Endothelial cell of umbilical vein (primary cell): ENCODE measurements around the gene DLST. TPM values are rescaled to one million over a fixed set of nuclear protein-coding genes. Genes with fewer than 3 reads are reported as not detected.

Experiments used
- BruUV-seq: library from RNA; stranded (reverse); fragments of 400-500 nt; replicated peaks from 2 replicates; lab custom pipeline; 2021; lab: Mats Ljungman, UMichigan
- CTCF ChIA-PET: fragments of 300-600, 350-600 bp; sonication (Branson Sonifier 250); formaldehyde crosslinking; loops from one replicate; lab custom pipeline; 2021; ENCODE audit warnings: antibody characterized with exemption, inconsistent platforms; lab: Charles Lee
- POLR2A ChIA-PET: fragments of 300-600, 350-600 bp; sonication (Branson Sonifier 250); formaldehyde crosslinking; loops from one replicate; lab custom pipeline; 2021; ENCODE audit warnings: antibody characterized with exemption, inconsistent platforms; lab: Charles Lee
- DNase-seq: peaks from one replicate; pipeline ENCODE4 v3.0.0-alpha.2; 2011; ENCODE audit warnings: low read depth, low spot score
- FAIRE-seq: peaks from 2 replicates; lab custom pipeline; 2011; peaks lifted over from hg19 to GRCh38; lab: Jason Lieb, UNC
- H2AFZ ChIP-seq: 2 replicates; pipeline ENCODE4 v1.6.0; 2012; ENCODE audit warnings: low read depth, low read length, control low read depth, inconsistent platforms
- H3K27ac ChIP-seq: 2 replicates; pipeline ENCODE4 v1.5.1; 2011; ENCODE audit warnings: low read depth, mild to moderate bottlenecking, control low read depth, low read length, moderate library complexity; ENCODE audit not compliant: insufficient read depth
- H3K27me3 ChIP-seq, 2 experiments: 2 replicates each; pipeline versions ENCODE4 v1.6.0 to v1.6.1; 2011; ENCODE audit warnings: low read length in 2 of 2, mixed read lengths in 1 of 2; ENCODE audit not compliant: control insufficient read depth in 2 of 2, insufficient read depth in 2 of 2
- H3K36me3 ChIP-seq, 2 experiments: 2 replicates in 1 of 2; 3 replicates in 1 of 2; pipeline ENCODE4 v1.5.1; 2011; ENCODE audit warnings: low read length in 2 of 2, mild to moderate bottlenecking in 1 of 2, moderate library complexity in 1 of 2; ENCODE audit not compliant: control insufficient read depth in 2 of 2, insufficient read depth in 2 of 2; ENCODE audit errors: extremely low read depth in 1 of 2
- H3K4me1 ChIP-seq: 3 replicates; pipeline ENCODE4 v1.5.1; 2011; ENCODE audit warnings: mild to moderate bottlenecking, low read length; ENCODE audit not compliant: control insufficient read depth, insufficient read depth; ENCODE audit errors: extremely low read depth
- H3K4me2 ChIP-seq: 2 replicates; pipeline ENCODE4 v1.6.1; 2011; ENCODE audit warnings: low read length, control low read depth, mixed read lengths; ENCODE audit not compliant: insufficient read depth
- H3K4me3 ChIP-seq, 3 experiments: fragments of 200-600 bp in 1 of 3; sonication (generic), shearing (Covaris generic) in 1 of 3; replicated peaks in 1 of 3; 2 replicates each; pipeline ENCODE4 v1.5.1; 2011 to 2016; ENCODE audit warnings: control low read depth in 3 of 3, low read length in 3 of 3, mild to moderate bottlenecking in 2 of 3, inconsistent platforms in 1 of 3, low read depth in 1 of 3, moderate library complexity in 1 of 3; ENCODE audit not compliant: insufficient read depth in 1 of 3
- H3K79me2 ChIP-seq: 2 replicates; pipeline ENCODE4 v1.6.0; 2012; ENCODE audit warnings: low read length, inconsistent platforms; ENCODE audit not compliant: control insufficient read depth, insufficient read depth
- H3K9ac ChIP-seq: replicated peaks from 2 replicates; pipeline ENCODE3; 2011; ENCODE audit warnings: low read length, control low read depth; ENCODE audit not compliant: insufficient read depth; ENCODE audit errors: extremely low read depth
- H3K9me1 ChIP-seq: replicated peaks from 3 replicates; pipeline ENCODE4 v1.6.0; 2011; ENCODE audit warnings: mild to moderate bottlenecking, low read length; ENCODE audit not compliant: control insufficient read depth, insufficient read depth; ENCODE audit errors: extremely low read depth
- H3K9me3 ChIP-seq: replicated peaks from 2 replicates; pipeline ENCODE4 v1.5.1; 2012; ENCODE audit warnings: low read length, inconsistent platforms; ENCODE audit not compliant: control insufficient read depth, insufficient read depth
- H4K20me1 ChIP-seq: replicated peaks from 2 replicates; pipeline ENCODE3; 2011; ENCODE audit warnings: mild to moderate bottlenecking, low read length; ENCODE audit not compliant: control insufficient read depth, insufficient read depth; ENCODE audit errors: extremely low read depth
- EZH2 ChIP-seq: IDR thresholded peaks from 2 replicates; pipeline ENCODE4 v1.6.1; 2012; ENCODE audit warnings: borderline replicate concordance, low read depth, mild to moderate bottlenecking, moderate library complexity, low read length, inconsistent platforms; ENCODE audit not compliant: severe bottlenecking
- FOS ChIP-seq: IDR thresholded peaks from 2 replicates; pipeline ENCODE4 v1.6.1; 2011; ENCODE audit warnings: mild to moderate bottlenecking, low read length, moderate library complexity, borderline replicate concordance; ENCODE audit not compliant: insufficient read depth
- GATA2 ChIP-seq: IDR thresholded peaks from 2 replicates; pipeline ENCODE4 v1.7.0; 2011; ENCODE audit warnings: low read depth, mild to moderate bottlenecking, moderate library complexity, mixed read lengths, low read length; ENCODE audit not compliant: insufficient read length, insufficient read depth
- JUN ChIP-seq: IDR thresholded peaks from 2 replicates; pipeline ENCODE4 v1.6.1; 2011; ENCODE audit warnings: borderline replicate concordance, low read depth; ENCODE audit not compliant: insufficient read length, insufficient read depth
- MYC ChIP-seq: IDR thresholded peaks from one replicate; pipeline ENCODE4 v1.6.1; 2011; ENCODE audit warnings: mild to moderate bottlenecking, low read depth, low read length
- POLR2AphosphoS5 ChIP-seq: IDR thresholded peaks from 2 replicates; pipeline ENCODE4 v1.6.1; 2012; ENCODE audit warnings: low read depth, mild to moderate bottlenecking, control low read depth, low read length, moderate library complexity; ENCODE audit not compliant: insufficient read depth
- dilution Hi-C: fragments of 300-500 bp; cut with MboI; formaldehyde crosslinking; loops from one replicate; pipeline ENCODE4 v1.15.0; 2019; ENCODE audit warnings: low sequenced_read_pairs; ENCODE audit not compliant: extremely low pct_ligation_motif_present
- intact Hi-C: fragments of 100-400 bp; cut with micrococcal nuclease; formaldehyde crosslinking; loops from one replicate; pipeline ENCODE4 v1.10.0; 2022
- polyA plus RNA-seq, 4 experiments: library from polyadenylated mRNA; depleted of rRNA in 3 of 4; stranded (reverse) in 3 of 4; unstranded in 1 of 4; fragments of >200 nt; gene quantifications; 2 replicates each; pipeline versions ENCODE4 v1.2.1 to v1.2.3, GENCODE V29; 2011 to 2012; ENCODE audit warnings: missing spikeins in 1 of 4
- total RNA-seq: library from RNA; stranded (reverse); gene quantifications from 2 replicates; pipeline ENCODE4 v1.2.3, GENCODE V29; 2021
- TF ChIP-seq, protein P1 (sequence below): IDR thresholded peaks from 2 replicates; pipeline ENCODE4 v1.6.1; 2011; ENCODE audit not compliant: insufficient read depth, insufficient read length
- TF ChIP-seq, protein P2 (sequence below), 2 donors: IDR thresholded peaks; 1 replicate in 1 of 2; 2 replicates in 1 of 2; pipeline ENCODE4 v1.5.1; 2011; ENCODE audit warnings: low read length in 2 of 2, mild to moderate bottlenecking in 2 of 2, moderate library complexity in 2 of 2, control low read depth in 1 of 2, inconsistent platforms in 1 of 2, low read depth in 1 of 2; ENCODE audit not compliant: insufficient read depth in 1 of 2; ENCODE audit errors: extremely low read depth in 1 of 2

Gene DLST
- total and polyA plus RNA-seq, 2 donors (not counting 3 experiments of a cell fraction or from before 2014, with no cell fraction given), result 98.4 to 110 TPM

DNA sequence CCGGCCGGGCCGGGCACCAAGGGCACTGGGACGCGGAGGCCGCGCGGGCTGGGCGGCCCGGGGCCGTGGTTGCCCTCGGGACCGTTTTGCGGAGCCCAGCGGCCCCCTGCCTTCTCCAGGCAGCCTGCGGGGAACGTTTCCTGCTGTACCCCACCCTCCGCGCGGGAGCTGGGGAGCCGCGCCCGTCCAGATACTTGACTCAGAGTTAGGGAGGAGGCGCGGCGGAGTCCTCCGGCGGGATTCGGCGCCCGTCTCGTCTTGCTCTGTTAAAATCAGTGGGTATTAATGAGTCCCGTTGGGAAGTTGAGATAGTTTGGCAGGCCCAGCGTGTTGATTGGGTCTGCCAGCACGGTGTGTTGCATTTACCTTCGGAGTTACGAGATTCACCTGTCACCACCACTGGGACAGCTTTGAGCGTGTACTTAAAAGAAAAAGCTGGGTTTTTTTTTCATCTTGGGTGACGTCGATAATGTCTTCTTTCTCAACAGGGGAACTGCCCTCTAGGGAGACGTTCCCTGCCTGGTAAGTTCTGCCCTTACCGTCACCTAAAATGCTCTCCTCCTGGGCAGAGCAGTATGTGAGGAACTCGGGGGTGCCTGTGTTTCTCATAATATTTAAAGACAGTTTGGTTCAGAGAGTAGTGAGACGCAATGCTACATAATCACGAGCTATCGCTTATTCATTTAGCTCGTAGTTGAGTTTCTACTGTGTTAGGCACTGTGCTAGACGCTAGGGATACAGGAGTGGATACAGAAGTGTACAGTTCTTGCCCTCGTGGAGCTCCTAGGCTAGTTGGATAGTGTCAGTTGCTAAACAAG lies 596 bp downstream of the DLST start:
- TF ChIP-seq POLR2AphosphoS5 (no peak), EZH2 (no peak), MYC (no peak), FOS (no peak)
- TF ChIP-seq, protein P1, sequence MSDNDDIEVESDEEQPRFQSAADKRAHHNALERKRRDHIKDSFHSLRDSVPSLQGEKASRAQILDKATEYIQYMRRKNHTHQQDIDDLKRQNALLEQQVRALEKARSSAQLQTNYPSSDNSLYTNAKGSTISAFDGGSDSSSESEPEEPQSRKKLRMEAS, result no peak
- no peak for FAIRE-seq
- peak overlapping the region; percentile 74 for H3K27ac ChIP-seq
- ChIA-PET CTCF (interaction anchor here (0.8 to 14.1 kb wide), 7 partner anchors 12 to 273 kb away, joined by 3 to 245 read pairs (median 7); no protein-coding TSS in a partner anchor), POLR2A (interaction anchor here (0.8 kb wide), 1 partner anchor 58 kb away, joined by 3 read pairs; no protein-coding TSS in a partner anchor)
- H3K4me3 ChIP-seq, result peak overlapping the region; percentile 49 to 95 (median 93)
- H2AFZ ChIP-seq, result peak overlapping the region; percentile 35
- H3K4me2 ChIP-seq, result peak overlapping the region; percentile 99
- H3K27me3 ChIP-seq, result no peaks in the 10 kb centered on the region
- H3K79me2 ChIP-seq, result peaks cover 54% of the 10 kb centered on the region
- intact Hi-C loops (no loop called here), dilution Hi-C loops (no loop called here)
- peaks cover 6% of the 10 kb centered on the region for H4K20me1 ChIP-seq
- peaks cover 3% of the 10 kb centered on the region for H3K9me1 ChIP-seq
- TSS peak; percentile 41 for BruUV-seq
- peak; percentile 70 for DNase-seq
- H3K9ac ChIP-seq, result peak overlapping the region; percentile 88
- H3K4me1 ChIP-seq, result peaks cover 24% of the 10 kb centered on the region
- H3K36me3 ChIP-seq, result no peaks in the 10 kb centered on the region
- H3K9me3 ChIP-seq, result no peaks in the 10 kb centered on the region

DNA sequence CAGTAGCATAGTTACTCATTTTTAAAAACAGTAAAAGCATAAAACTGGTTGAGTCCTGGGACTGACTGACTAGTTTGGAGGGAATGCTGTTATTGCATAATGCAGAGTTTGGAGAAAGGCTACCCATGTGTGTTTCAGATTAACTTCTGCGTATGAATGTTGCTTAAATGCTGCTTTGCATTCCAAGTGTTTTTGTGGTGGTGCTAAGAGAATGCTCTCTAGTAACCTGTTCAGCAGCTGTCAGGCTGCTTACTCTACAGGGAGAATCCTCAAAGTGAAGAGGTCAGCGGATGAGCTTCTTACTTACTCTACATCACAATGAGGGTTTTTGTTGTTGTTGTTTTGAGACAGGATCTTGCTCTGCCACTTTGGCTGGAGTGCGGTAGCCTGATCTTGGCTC lies 4.3 kb downstream of the DLST start:
- H3K9ac ChIP-seq, result no peak overlapping the region
- CTCF ChIA-PET, result interaction anchor here (1.0 to 2.5 kb wide), 2 partner anchors 20 to 25 kb away, joined by 4 to 14 read pairs; no protein-coding TSS in a partner anchor
- H3K36me3 ChIP-seq, result peaks cover 7 to 8% of the 10 kb centered on the region in 2 experiments
- H3K4me2 ChIP-seq, result no peak overlapping the region
- BruUV-seq, result no TSS peak
- FAIRE-seq, result no peak
- H3K79me2 ChIP-seq, result peaks cover 74% of the 10 kb centered on the region
- H3K4me1 ChIP-seq, result peaks cover 30% of the 10 kb centered on the region
- TF ChIP-seq, protein P2, sequence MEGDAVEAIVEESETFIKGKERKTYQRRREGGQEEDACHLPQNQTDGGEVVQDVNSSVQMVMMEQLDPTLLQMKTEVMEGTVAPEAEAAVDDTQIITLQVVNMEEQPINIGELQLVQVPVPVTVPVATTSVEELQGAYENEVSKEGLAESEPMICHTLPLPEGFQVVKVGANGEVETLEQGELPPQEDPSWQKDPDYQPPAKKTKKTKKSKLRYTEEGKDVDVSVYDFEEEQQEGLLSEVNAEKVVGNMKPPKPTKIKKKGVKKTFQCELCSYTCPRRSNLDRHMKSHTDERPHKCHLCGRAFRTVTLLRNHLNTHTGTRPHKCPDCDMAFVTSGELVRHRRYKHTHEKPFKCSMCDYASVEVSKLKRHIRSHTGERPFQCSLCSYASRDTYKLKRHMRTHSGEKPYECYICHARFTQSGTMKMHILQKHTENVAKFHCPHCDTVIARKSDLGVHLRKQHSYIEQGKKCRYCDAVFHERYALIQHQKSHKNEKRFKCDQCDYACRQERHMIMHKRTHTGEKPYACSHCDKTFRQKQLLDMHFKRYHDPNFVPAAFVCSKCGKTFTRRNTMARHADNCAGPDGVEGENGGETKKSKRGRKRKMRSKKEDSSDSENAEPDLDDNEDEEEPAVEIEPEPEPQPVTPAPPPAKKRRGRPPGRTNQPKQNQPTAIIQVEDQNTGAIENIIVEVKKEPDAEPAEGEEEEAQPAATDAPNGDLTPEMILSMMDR (IDR thresholded peaks at IDR 0.05; ENCODE audit: extremely low read depth in 1 of 2, insufficient read depth in 1 of 2, low read depth in 1 of 2, low read length in 2 of 2), result no peak
- no peak for TF ChIP-seq JUN
- no peak for TF ChIP-seq EZH2
- no peak for TF ChIP-seq GATA2
- TF ChIP-seq MYC, result no peak
- POLR2A ChIA-PET, result no interaction called here
- dilution Hi-C loops (no loop called here), intact Hi-C loops (no loop called here)
- H3K9me1 ChIP-seq, result peaks cover 3% of the 10 kb centered on the region
- no peaks in the 10 kb centered on the region for H3K9me3 ChIP-seq
- H2AFZ ChIP-seq, result no peak overlapping the region
- no peak overlapping the region for H3K27ac ChIP-seq
- H3K4me3 ChIP-seq, result no peak overlapping the region
- no peak for DNase-seq
- no peaks in the 10 kb centered on the region for H3K27me3 ChIP-seq
- peaks cover 6% of the 10 kb centered on the region for H4K20me1 ChIP-seq
